Measurements from ENCODE around the gene GRK4.
A peak's percentile ranks its signal among the peaks of the same experiment; 100 is the strongest.
"Not testable (repeated sequence)": the region's sequence is repeated elsewhere in the genome, so short reads cannot be mapped to it uniquely, and the experiment has no call there.

GRK4 gene

GRCh38 chr4:2930758-2931511 lies 32.4 kb upstream of the GRK4 start:
- no peak for DNase-seq
- no peak for ATAC-seq

- DNase-seq (peak; percentile 73), ATAC-seq (peak; percentile 28)
Measured at GRCh38 chr4:2931512-2932301, 31.7 kb upstream of the GRK4 start.

- DNase-seq (no peak), ATAC-seq (no peak)
Measured at GRCh38 chr4:2932321-2932950, 30.9 kb upstream of the GRK4 start.

GRCh38 chr4:2932951-2933565 lies 30.3 kb upstream of the GRK4 start:
- ATAC-seq (no peak), DNase-seq (peak; percentile 38)

GRCh38 chr4:2933566-2934076 lies 29.8 kb upstream of the GRK4 start:
- DNase-seq (no peak), ATAC-seq (no peak)

GRCh38 chr4:2934077-2934812 lies 29.1 kb upstream of the GRK4 start:
- ATAC-seq (no peak), DNase-seq (peak; percentile 59)

GRCh38 chr4:2934813-2935761 lies 28.3 kb upstream of the GRK4 start:
- ATAC-seq (peak; percentile 53), DNase-seq (peak; percentile 99)

- peak; percentile 80 for DNase-seq
- ATAC-seq, result peak; percentile 67
Measured at GRCh38 chr4:2935762-2936743, 27.3 kb upstream of the GRK4 start.

- ATAC-seq, result peak; percentile 54
- peak; percentile 68 for DNase-seq
Measured at GRCh38 chr4:2936773-2937145, 26.6 kb upstream of the GRK4 start.

- DNase-seq (peak; percentile 39), ATAC-seq (no peak)
Measured at GRCh38 chr4:2937146-2937857, 26.1 kb upstream of the GRK4 start.

GRCh38 chr4:2937986-2938385 lies 25.4 kb upstream of the GRK4 start:
- no peak for DNase-seq
- ATAC-seq, result no peak

GRCh38 chr4:2938411-2938810 lies 25.0 kb upstream of the GRK4 start:
- ATAC-seq, DNase-seq: not testable (repeated sequence)

- no peak for DNase-seq
Measured at GRCh38 chr4:2938906-2939305, 24.5 kb upstream of the GRK4 start.

GRCh38 chr4:2939383-2940243 lies 23.8 kb upstream of the GRK4 start:
- DNase-seq (peak; percentile 35), ATAC-seq (no peak)

More at GRCh38 chr4:2938906-2939305, 24.5 kb upstream of the GRK4 start:
- no peak for ATAC-seq

GRCh38 chr4:2940267-2941137 lies 22.9 kb upstream of the GRK4 start:
- no peak for DNase-seq
- no peak for ATAC-seq
